Measurements from ENCODE around the gene PRKAG1.

Gene PRKAG1

DNA sequence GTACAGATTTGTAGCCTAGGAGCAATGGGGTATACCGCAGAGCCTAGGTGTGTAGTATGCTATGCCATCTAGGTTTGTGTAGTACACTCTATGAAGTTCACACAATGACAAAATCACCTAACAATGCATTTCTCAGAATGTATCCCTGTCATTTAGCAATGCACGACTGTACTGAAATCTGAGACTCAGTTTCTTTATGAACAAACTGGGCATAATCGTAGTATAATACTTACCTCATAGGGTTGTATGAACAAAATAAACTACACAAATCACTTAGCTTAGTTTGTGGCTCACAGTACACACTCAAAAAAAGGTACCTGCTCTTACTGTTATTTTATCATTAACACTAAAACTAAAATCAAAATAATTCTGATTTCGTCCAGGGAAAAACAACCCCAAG, 6.9 kb upstream of the PRKAG1 start:
- H2AFZ ChIP-seq (ENCODE audit: low read length), result no peak overlapping the region
- H3K27me3 ChIP-seq (replicated peaks; ENCODE audit: insufficient read depth, low read length), result no peaks in the 10 kb centered on the region
- no peak overlapping the region for H3K4me3 ChIP-seq (ENCODE audit: low read length)
- no peak overlapping the region for H3K4me2 ChIP-seq (ENCODE audit: low read depth, low read length)
- H3K9me3 ChIP-seq (replicated peaks; ENCODE audit: insufficient read depth, low read length), result no peaks in the 10 kb centered on the region
- H4K20me1 ChIP-seq (ENCODE audit: insufficient read depth, low read length), result no peaks in the 10 kb centered on the region
- H3K27ac ChIP-seq (ENCODE audit: low read length), result no peak overlapping the region
- H3K9me2 ChIP-seq (replicated peaks; ENCODE audit: insufficient read depth, low read length), result no peaks in the 10 kb centered on the region
- no peak for DNase-seq
- TF ChIP-seq, protein P1, sequence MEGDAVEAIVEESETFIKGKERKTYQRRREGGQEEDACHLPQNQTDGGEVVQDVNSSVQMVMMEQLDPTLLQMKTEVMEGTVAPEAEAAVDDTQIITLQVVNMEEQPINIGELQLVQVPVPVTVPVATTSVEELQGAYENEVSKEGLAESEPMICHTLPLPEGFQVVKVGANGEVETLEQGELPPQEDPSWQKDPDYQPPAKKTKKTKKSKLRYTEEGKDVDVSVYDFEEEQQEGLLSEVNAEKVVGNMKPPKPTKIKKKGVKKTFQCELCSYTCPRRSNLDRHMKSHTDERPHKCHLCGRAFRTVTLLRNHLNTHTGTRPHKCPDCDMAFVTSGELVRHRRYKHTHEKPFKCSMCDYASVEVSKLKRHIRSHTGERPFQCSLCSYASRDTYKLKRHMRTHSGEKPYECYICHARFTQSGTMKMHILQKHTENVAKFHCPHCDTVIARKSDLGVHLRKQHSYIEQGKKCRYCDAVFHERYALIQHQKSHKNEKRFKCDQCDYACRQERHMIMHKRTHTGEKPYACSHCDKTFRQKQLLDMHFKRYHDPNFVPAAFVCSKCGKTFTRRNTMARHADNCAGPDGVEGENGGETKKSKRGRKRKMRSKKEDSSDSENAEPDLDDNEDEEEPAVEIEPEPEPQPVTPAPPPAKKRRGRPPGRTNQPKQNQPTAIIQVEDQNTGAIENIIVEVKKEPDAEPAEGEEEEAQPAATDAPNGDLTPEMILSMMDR (IDR thresholded peaks at IDR 0.05; ENCODE audit: low read length), result no peak
- TF ChIP-seq EZH2phosphoT487 (IDR thresholded peaks at IDR 0.05; ENCODE audit: low read length) (no peak), EZH2 (optimal IDR thresholded peaks at IDR 0.05; ENCODE audit: low read depth, low read length) (no peak)
- no peaks in the 10 kb centered on the region; the same call in 1 of the 2 replicates for H3K36me3 ChIP-seq (replicated peaks; ENCODE audit: insufficient read depth, low read length)
- H3K79me2 ChIP-seq (ENCODE audit: low read length), result no peaks in the 10 kb centered on the region
- H3K4me1 ChIP-seq (ENCODE audit: low read length), result no peaks in the 10 kb centered on the region
- H3K9ac ChIP-seq (ENCODE audit: low read length), result no peak overlapping the region
- H3F3A ChIP-seq (ENCODE audit: insufficient read depth, low read length), result no peaks in the 10 kb centered on the region

DNA sequence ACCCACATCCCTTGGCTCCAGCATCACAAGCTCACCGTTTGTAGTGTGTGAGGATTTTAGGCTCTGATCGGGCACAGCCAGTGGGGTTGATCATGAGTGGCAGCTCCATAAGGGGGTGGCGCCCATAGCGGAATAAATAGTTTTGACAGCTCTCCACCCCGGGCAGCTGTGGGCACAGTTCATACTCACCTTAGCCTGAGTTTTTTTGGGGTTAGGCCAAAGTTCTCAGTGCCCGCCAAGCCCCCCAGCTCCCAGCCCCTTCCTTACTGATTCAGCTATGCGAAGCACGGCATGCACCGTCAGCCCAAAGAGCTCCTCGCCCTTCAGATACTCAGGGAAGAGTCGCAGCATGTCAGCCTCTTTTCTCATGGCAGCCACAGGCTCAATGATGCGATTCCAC, 6.0 kb upstream of the PRKAG1 start:
- H4K20me1 ChIP-seq (ENCODE audit: insufficient read depth, low read length), result no peaks in the 10 kb centered on the region
- no peak overlapping the region for H3K4me3 ChIP-seq (ENCODE audit: low read length)
- no peaks in the 10 kb centered on the region; the same call in 1 of the 2 replicates for H3K36me3 ChIP-seq (replicated peaks; ENCODE audit: insufficient read depth, low read length)
- DNase-seq, result no peak
- peaks cover 5% of the 10 kb centered on the region; the same call in 1 of the 2 replicates for H3F3A ChIP-seq (ENCODE audit: insufficient read depth, low read length)
- no peaks in the 10 kb centered on the region for H3K9me2 ChIP-seq (replicated peaks; ENCODE audit: insufficient read depth, low read length)
- H3K4me2 ChIP-seq (ENCODE audit: low read depth, low read length), result no peak overlapping the region
- TF ChIP-seq EZH2 (optimal IDR thresholded peaks at IDR 0.05; ENCODE audit: low read depth, low read length) (no peak), EZH2phosphoT487 (IDR thresholded peaks at IDR 0.05; ENCODE audit: low read length) (no peak)
- TF ChIP-seq, protein P1 (IDR thresholded peaks at IDR 0.05; ENCODE audit: low read length), result no peak
- no peaks in the 10 kb centered on the region for H3K9me3 ChIP-seq (replicated peaks; ENCODE audit: insufficient read depth, low read length)
- 0 out of 2 replicates have a peak, but pooled peaks cover 1% of the 10 kb centered on the region for H3K4me1 ChIP-seq (ENCODE audit: low read length)
- H3K9ac ChIP-seq (ENCODE audit: low read length), result no peak overlapping the region
- H2AFZ ChIP-seq (ENCODE audit: low read length), result no peak overlapping the region
- no peaks in the 10 kb centered on the region for H3K27me3 ChIP-seq (replicated peaks; ENCODE audit: insufficient read depth, low read length)
- H3K27ac ChIP-seq (ENCODE audit: low read length), result no peak overlapping the region
- no peaks in the 10 kb centered on the region for H3K79me2 ChIP-seq (ENCODE audit: low read length)

DNA sequence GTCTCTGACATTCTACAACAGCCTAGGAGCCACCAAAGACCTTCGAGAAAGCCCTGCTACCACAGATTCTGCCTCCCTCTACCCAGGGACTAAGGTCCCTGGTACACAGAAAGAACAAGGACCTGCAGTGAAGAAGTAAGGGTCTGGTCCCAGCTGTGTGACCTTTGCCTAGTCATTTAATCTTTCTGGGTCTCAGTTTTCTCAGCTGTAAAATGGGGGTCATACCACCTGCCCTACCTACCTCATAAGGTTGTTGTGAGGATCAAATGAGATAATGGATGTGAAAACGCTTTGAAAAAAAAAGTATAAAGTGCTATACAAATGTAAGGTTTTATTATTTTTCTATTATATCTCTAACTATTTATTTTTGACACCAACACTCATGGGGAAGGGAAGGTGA, 5.2 kb upstream of the PRKAG1 start:
- Histone ChIP-seq H3F3A (ENCODE audit: insufficient read depth, low read length) (peaks cover 6% of the 10 kb centered on the region; the same call in 1 of the 2 replicates), H3K4me2 (ENCODE audit: low read depth, low read length) (no peak overlapping the region), H3K79me2 (ENCODE audit: low read length) (no peaks in the 10 kb centered on the region), H3K27me3 (replicated peaks; ENCODE audit: insufficient read depth, low read length) (no peaks in the 10 kb centered on the region), H3K9ac (ENCODE audit: low read length) (no peak overlapping the region), H3K4me1 (ENCODE audit: low read length) (0 out of 2 replicates have a peak, but pooled peaks cover 3% of the 10 kb centered on the region), H3K4me3 (ENCODE audit: low read length) (no peak overlapping the region), H3K27ac (ENCODE audit: low read length) (no peak overlapping the region), H2AFZ (ENCODE audit: low read length) (no peak overlapping the region), H3K9me3 (replicated peaks; ENCODE audit: insufficient read depth, low read length) (no peaks in the 10 kb centered on the region), H4K20me1 (ENCODE audit: insufficient read depth, low read length) (no peaks in the 10 kb centered on the region), H3K36me3 (replicated peaks; ENCODE audit: insufficient read depth, low read length) (no peaks in the 10 kb centered on the region; the same call in 1 of the 2 replicates), H3K9me2 (replicated peaks; ENCODE audit: insufficient read depth, low read length) (no peaks in the 10 kb centered on the region)
- TF ChIP-seq, protein P1 (IDR thresholded peaks at IDR 0.05; ENCODE audit: low read length), result no peak
- no peak for TF ChIP-seq EZH2phosphoT487 (IDR thresholded peaks at IDR 0.05; ENCODE audit: low read length)
- no peak for TF ChIP-seq EZH2 (optimal IDR thresholded peaks at IDR 0.05; ENCODE audit: low read depth, low read length)
- no peak for DNase-seq
